Mesothelial cell of epicardium (in vitro differentiated cells): ENCODE results near the gene ARHGEF11. TPM values are rescaled to one million over a fixed set of nuclear protein-coding genes. Genes with fewer than 3 reads are reported as not detected.

Source experiments
- DNase-seq, 2 experiments: peaks; one replicate each; pipeline ENCODE4 v3.0.0; 2021; ENCODE audit warnings: low spot score in 2 of 2; ENCODE audit not compliant: unreplicated experiment in 2 of 2
- H3K27ac Mint-ChIP-seq: 2 replicates; pipeline ENCODE4 v1.8.0; 2021; ENCODE audit warnings: mixed read lengths
- H3K27me3 Mint-ChIP-seq: 2 replicates; pipeline ENCODE4 v1.8.0; 2021; ENCODE audit warnings: low read depth, mixed read lengths
- H3K36me3 Mint-ChIP-seq: 2 replicates; pipeline ENCODE4 v1.8.0; 2021; ENCODE audit warnings: mixed read lengths
- H3K4me1 Mint-ChIP-seq: 2 replicates; pipeline ENCODE4 v1.8.0; 2021; ENCODE audit warnings: mixed read lengths
- H3K4me3 Mint-ChIP-seq: 2 replicates; pipeline ENCODE4 v1.8.0; 2021; ENCODE audit warnings: mild to moderate bottlenecking, moderate library complexity, mixed read lengths
- H3K9me3 Mint-ChIP-seq: 2 replicates; pipeline ENCODE4 v1.8.0; 2021; ENCODE audit warnings: mixed read lengths
- CTCF ChIP-seq: fragments of 200-600 bp; sonication (generic); IDR thresholded peaks from one replicate; pipeline ENCODE4 v1.5.0; 2021; ENCODE audit warnings: antibody characterized with exemption; ENCODE audit not compliant: unreplicated experiment
- total RNA-seq: library from RNA; stranded (reverse); gene quantifications from 3 replicates; pipeline ENCODE4 v1.2.1, GENCODE V29; 2021

ARHGEF11 gene
- total RNA-seq, 1 donor from 2014 or later: 52.5 TPM

GRCh38 chr1:156999596-157000320 is 45.8 kb downstream of the ARHGEF11 start:
- H3K27ac Mint-ChIP-seq: peak overlapping the region; percentile 67
- DNase-seq: no peak
- no peak overlapping the region for H3K4me3 Mint-ChIP-seq
- no peaks in the 10 kb centered on the region for H3K27me3 Mint-ChIP-seq
- peaks cover 41% of the 10 kb centered on the region for H3K4me1 Mint-ChIP-seq
- no peaks in the 10 kb centered on the region for H3K36me3 Mint-ChIP-seq
- no peaks in the 10 kb centered on the region for H3K9me3 Mint-ChIP-seq
- TF ChIP-seq CTCF: no peak

GRCh38 chr1:156998840-156999500 is 46.6 kb downstream of the ARHGEF11 start:
- Mint-ChIP-seq H3K4me3 (no peak overlapping the region), H3K27me3 (no peaks in the 10 kb centered on the region), H3K4me1 (peaks cover 38% of the 10 kb centered on the region), H3K27ac (peak overlapping the region; percentile 67), H3K9me3 (no peaks in the 10 kb centered on the region), H3K36me3 (no peaks in the 10 kb centered on the region)
- no peak for TF ChIP-seq CTCF
- no peak for DNase-seq

GRCh38 chr1:156998301-156998700 is 47.2 kb downstream of the ARHGEF11 start:
- Mint-ChIP-seq H3K9me3 (no peaks in the 10 kb centered on the region), H3K36me3 (no peaks in the 10 kb centered on the region), H3K27me3 (no peaks in the 10 kb centered on the region), H3K4me3 (no peak overlapping the region), H3K4me1 (peaks cover 37% of the 10 kb centered on the region), H3K27ac (no peak overlapping the region)
- no peak for DNase-seq
- no peak for TF ChIP-seq CTCF

GRCh38 chr1:156995412-156995811 is 50.1 kb downstream of the ARHGEF11 start:
- TF ChIP-seq CTCF: no peak
- H3K27me3 Mint-ChIP-seq: no peaks in the 10 kb centered on the region
- no peak overlapping the region for H3K4me3 Mint-ChIP-seq
- peaks cover 5% of the 10 kb centered on the region for H3K36me3 Mint-ChIP-seq
- no peak for DNase-seq
- no peak overlapping the region for H3K27ac Mint-ChIP-seq
- H3K9me3 Mint-ChIP-seq: no peaks in the 10 kb centered on the region
- peaks cover 31% of the 10 kb centered on the region for H3K4me1 Mint-ChIP-seq

- DNase-seq: no peak
- Mint-ChIP-seq H3K4me3 (no peak overlapping the region), H3K9me3 (no peaks in the 10 kb centered on the region), H3K4me1 (peaks cover 25% of the 10 kb centered on the region), H3K27me3 (no peaks in the 10 kb centered on the region), H3K27ac (no peak overlapping the region), H3K36me3 (peaks cover 5% of the 10 kb centered on the region)
- TF ChIP-seq CTCF: no peak
Observed at GRCh38 chr1:156994277-156994676, 51.3 kb downstream of the ARHGEF11 start.
